Measurements from ENCODE around the gene OR10H5. TPM values are rescaled to one million over a fixed set of nuclear protein-coding genes. Genes with fewer than 3 reads are reported as not detected.

Gene OR10H5
- polyA plus RNA-seq, 1 donor from 2014 or later = not detected

DNA sequence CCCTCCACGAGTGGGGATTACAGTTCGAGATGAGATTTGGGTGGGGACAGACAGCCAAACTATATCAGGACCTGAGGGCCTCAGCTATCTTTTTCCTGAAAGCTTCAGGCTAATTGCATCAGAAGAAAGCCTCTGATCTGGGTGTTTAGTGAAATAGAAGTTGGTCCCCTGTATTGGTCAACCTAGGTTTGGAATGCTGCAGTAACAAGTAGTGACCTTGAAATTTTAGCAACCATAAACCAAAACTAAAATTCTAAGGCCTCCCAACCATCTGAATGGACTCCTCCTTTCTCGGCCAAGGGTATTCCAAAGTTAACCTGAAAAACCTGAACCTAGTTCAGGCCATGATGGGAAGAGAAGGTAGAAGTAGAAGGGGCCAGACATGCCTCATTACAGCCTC, 62.9 kb downstream of the OR10H5 start:
- peaks cover 2% of the 10 kb centered on the region for H3K36me3 Mint-ChIP-seq
- no peak overlapping the region for H3K4me3 Mint-ChIP-seq
- peaks cover 0 to 6% (median 0%) of the 10 kb centered on the region in 3 donors for H3K9me3 Mint-ChIP-seq
- no peaks in the 10 kb centered on the region for H3K4me1 Mint-ChIP-seq
- H3K27me3 Mint-ChIP-seq = peaks cover 12% of the 10 kb centered on the region
- H3K27ac Mint-ChIP-seq = no peak overlapping the region

Other genes starting within 250 kb of the OR10H5 start
- gene CYP4F8, start 172.4 kb upstream of the OR10H5 start, polyA plus RNA-seq = not detected
- not detected for gene CYP4F3, start 146.8 kb upstream of the OR10H5 start, polyA plus RNA-seq
- gene CYP4F12, start 114.6 kb upstream of the OR10H5 start, polyA plus RNA-seq = not detected
- gene OR10H2, start 59.6 kb upstream of the OR10H5 start, polyA plus RNA-seq = not detected
- not detected for gene OR10H3, start 49.7 kb upstream of the OR10H5 start, polyA plus RNA-seq
- gene OR10H1, start 28.0 kb downstream of the OR10H5 start, polyA plus RNA-seq = not detected
- not detected for gene CYP4F2, start 110.4 kb downstream of the OR10H5 start, polyA plus RNA-seq
- gene CYP4F11, start 146.9 kb downstream of the OR10H5 start, polyA plus RNA-seq = not detected
- not detected for gene OR10H4, start 161.3 kb downstream of the OR10H5 start, polyA plus RNA-seq